CD4-positive, alpha-beta T cell treated with Interleukin-12 subunit alpha and Interleukin-12 subunit beta, for 1 hour (primary cell): ENCODE data around the gene CCDC158.
"Not testable (repeated sequence)": the region's sequence is repeated elsewhere in the genome, so short reads cannot be mapped to it uniquely, and the experiment has no call there.

ENCODE experiments used
- DNase-seq: peaks from one replicate; pipeline ENCODE4 v3.0.0-alpha.2; 2020

The CCDC158 gene

DNA sequence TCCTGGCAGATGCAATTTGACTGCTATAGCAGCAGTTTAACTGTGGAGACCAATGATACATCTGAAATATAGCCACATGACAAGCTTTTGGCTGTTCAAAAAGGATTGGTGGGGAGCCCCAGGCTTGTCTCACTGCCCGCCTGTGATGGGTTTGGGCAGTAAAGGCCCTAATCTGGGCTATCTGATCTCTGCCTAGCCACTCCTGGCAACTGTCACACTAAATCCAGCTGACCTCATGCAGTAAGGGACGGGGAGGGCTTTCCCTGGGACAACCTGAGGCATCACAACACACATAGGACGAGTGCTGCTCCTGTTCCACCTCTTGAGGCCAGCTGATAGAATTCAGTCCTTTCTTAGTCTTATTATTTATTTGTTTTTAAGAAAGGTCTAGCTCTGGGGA, 56.2 kb downstream of the CCDC158 start:
- DNase-seq: no peak

DNA sequence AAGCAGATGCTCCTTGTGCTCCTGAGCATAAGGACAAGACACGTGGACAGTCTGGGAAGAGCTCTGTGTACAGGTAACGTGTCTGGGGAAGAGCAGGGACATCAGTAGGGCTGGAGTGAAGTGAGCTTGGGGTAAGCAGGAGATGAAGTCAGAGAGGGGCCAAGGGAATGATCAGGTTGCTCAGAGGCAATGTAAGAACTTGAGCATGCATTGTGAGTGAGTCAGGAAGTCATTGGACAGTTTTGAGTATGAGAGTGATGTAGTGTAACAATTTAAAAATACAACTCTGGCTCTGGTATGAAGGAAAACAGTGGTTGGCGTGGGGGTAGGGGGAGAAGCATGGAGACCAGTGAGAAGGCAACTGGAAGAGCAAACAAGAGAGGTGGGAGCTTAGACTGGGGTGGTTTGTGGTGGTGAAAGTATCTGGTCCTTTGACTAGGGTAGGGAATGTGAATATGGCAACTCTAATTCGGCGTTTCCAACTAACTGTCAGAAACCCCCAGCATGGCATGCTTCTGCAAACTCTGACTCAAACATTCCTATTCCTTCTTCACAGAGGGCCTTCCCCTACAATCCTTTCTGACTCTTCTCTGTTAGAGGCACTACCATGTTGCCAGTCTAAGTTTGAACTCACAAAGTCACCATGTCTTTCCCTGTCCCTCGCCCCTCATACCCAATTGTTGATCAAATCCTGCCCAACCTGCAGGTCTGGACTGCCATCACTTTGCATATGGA, 57.2 kb downstream of the CCDC158 start:
- no peak for DNase-seq

DNA sequence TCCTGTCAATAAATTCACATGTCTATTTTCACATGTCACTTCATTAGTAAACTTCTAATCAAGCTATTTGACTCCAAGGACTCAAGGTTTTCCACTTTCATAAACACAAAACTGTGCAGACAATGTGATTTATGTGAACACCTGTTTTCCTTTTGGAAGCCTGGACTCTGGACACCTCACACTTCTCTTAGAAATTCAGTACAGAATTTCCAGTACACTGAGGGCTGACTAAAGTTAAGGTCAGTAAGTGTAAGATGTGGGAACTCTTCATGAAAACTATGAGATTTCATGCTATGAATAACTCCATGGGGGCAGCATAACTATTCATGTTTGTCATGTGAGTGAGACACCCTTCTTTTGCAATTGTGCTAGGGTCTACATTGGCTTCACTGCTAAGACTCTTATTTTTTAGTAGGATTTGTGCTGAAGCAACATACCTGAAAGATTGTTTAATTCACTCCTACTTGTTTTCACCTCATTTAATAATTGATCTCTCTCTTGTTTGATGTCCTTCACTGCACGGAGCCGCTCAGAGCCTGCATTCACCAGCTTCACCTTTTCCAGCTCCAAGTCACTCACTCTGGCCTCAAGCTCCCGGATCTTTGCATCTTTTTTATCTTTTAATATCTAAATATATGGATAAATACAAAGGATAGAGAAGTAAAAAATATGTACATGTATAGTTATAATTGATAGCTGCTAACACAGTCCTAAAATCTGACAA, 59.1 kb downstream of the CCDC158 start:
- no peak for DNase-seq

DNA sequence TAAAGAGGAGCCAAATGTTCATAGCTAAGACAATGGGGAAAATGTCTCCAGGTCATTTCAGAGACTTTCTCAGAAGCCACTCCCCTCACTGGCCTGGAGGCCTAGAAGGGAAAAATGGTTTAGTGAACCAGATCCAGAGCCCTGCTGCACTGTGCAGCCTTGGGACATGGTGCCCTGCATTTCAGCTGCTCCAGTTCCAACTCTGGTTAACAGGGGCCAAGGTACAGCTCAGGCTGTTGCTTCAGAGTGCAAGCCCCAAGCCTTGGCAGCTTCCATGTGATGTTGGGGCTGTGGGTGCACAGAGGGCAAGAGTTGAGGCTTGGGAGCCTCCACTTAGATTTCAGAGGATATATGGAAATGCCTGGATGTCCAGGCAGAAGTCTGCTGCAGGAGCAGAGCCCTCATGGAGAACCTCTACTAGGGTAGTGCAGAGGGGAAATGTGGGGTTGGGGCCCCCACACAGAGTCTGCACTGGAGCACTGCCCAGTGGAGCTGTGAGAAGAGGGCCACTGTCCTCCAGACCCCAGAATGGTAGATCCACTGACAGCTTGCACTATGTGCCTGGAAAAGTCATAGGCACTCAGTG, 61.0 kb downstream of the CCDC158 start:
- not testable (repeated sequence) for DNase-seq

DNA sequence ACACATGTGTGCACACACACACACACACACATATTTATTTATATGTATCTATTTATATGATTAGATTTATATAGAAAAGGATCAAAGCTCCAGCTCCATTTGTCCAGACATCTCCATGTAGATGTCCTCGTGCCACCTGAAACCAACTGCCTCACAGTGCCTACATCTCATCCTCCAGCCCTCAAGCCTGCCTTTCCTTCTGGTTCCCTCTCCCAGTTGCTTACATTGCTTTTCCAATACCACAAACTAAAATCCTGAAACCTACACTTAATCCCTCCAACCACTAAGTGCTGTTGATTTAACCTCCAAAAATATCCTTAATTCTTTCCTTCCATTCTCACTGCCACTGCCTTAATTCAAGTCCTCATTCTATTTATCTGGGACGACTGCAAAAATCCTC, 63.0 kb downstream of the CCDC158 start:
- DNase-seq: no peak

DNA sequence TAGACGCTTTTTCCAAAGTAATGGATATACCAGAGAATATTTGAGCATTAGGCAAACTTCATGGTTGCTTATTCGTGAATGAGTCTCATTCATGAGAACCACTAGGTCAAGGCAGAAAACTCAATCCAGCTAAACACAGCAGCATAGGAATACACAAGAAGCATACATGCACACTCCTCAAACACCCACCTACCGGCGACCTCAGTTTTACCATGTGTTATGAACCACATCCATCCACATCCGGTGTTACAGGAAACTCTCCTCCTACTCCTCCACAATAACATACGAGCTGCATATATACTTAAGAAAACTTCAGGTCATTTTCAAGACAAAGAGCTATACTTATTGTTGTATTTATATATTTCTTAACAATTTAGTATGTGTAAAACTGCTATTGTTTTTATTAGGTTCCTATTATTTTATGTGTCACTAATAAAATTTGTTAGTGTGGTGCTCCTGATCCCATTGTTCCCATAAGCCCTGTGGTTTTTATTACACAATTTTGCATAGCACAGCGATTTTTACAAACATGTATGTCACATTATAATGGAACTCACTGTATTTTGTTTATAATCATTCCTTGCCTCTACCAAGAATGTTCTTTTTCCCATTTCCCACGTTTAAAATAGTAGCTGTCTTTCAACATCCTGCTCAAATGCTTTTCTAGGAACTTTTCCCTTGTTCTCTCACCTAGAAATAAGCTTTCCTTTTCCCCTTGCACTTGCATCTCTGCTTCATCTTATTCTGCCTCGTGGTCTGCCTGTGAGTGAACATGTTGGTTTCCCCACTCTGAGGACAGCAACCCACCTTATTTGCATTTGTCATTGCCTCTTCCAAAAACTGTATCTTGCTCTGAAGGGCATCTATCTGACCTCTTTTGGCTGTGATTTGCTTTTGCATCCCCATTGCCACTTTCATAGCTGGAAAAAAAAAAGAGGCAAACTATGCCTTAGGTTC, 66.1 kb downstream of the CCDC158 start:
- DNase-seq: peak; percentile 42

DNA sequence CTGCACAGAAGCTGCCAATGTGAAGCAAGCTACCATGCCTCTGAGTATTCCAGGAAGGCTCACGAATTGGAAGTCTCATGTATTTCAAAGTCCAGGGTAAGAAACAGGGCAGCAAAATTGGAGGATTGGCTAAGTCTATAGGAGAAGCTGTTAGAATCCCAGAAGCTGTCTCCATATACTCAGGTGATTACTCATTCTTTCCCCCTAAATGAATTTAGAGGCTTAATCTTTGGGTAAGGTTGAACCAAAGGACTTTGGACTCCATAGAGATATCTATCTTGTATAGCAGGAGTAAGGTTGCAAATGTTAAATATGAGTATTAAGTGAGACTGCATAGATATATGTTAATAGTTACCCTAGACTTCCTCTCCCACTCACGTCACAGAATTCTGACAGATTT, 78.1 kb downstream of the CCDC158 start:
- DNase-seq: no peak

DNA sequence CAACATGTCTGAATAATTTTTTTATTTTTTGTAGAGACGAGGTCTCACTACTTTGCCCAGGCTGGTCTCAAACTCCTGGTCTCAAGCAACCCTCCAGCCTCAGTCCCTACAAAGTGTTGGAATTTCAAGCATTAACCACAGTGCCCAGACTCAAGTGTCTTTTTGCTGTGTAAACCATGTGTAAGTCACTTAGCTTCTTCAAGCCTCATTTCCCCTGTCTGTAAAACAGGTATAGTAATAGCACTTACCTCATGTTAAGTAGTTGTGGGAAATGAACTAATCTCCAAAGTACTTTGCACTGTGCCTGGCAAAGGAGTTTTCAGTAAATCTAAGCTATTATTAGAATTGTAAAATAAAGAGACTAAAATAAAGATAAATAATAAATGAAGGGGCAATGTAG, 78.8 kb downstream of the CCDC158 start:
- no peak for DNase-seq

DNA sequence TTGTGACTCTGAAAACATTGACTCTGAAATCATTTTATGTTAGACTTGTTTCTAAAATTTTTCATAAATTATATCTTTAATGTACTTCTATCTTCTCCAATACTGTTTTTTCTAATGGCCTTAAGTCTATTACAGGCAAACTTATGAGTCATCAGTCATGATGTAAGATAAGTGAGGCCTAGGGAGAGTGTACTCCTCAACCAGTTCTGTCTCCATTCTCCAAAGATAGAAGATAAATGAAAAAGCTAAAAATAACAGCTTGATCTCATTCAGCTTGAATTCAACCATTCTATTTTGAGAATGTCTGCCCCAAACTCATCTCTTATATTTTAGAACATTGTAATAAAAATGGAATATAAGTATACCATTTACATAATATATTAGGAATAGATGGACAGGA, 79.9 kb downstream of the CCDC158 start:
- no peak for DNase-seq

DNA sequence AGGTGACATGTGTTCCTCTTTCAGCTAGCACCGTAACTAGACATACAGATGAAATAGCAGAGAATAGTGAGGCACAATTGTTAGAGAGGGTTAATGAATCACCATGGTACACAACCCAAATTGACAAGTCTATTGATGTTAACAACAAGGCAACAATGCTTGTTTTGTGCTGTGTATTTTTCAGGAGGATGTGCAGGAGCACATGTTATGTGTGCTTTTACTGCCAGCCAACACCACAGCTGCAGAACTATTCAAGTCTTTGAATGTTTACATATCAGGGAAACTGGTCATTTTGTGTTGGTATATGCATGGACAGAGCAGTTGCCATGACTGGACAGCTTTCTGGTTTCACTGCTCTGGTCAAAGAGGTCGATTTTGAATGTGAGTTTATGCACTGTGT, 81.6 kb downstream of the CCDC158 start:
- DNase-seq: no peak

DNA sequence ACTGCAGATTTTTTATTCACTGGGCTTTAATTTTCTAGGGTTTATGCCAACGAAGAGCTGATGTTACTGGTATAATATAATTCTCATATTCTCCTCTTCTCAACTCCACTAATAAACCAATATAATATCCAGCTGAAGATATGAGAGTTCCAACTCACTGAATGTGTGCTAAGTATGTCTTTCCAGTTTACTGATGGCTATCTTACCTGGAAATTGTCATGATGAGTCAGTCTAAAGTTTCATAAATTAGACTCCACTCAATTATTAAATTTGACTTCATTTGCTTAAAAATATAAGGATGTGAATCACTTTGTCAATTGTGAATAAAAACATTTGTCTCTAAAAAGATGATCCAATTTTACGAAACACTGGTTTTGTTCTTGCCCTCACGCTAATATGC, 86.1 kb downstream of the CCDC158 start:
- DNase-seq: no peak

DNA sequence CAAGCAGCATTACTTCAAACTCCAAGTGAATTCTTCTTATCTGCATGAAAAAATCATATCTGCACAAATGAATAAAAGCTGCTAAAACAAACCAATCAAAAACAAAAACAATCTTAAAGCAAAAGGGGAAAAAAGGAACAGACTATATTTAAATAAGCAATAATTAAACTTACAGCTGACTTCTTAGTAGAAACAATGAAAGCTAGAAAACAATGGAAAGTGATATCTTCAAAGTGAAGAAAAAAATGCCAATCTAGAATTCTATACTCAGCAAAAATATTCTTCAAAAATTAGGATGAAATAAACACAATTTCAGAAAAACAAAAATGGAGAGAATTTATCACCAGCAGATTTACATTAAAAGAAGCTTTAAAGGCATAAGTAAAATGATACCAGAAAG, 94.4 kb downstream of the CCDC158 start:
- DNase-seq: no peak

DNA sequence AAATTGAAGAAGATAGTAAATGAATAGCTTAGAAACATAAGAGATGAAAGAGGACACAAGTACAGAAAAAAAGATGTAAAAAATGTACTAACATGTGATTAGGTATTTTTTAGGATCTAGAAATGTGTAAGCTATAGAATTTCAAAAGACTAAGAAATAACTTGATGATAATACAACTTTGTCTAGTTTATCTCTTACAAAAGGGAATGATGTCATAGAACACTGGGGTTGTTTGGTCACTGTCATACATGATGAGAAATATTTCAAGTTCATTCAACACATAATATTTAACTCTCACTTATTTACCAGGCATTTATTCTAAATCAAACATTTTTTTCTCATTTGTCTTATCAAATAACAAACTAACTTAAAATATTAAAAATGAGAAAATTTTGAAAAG, 95.9 kb downstream of the CCDC158 start:
- no peak for DNase-seq

DNA sequence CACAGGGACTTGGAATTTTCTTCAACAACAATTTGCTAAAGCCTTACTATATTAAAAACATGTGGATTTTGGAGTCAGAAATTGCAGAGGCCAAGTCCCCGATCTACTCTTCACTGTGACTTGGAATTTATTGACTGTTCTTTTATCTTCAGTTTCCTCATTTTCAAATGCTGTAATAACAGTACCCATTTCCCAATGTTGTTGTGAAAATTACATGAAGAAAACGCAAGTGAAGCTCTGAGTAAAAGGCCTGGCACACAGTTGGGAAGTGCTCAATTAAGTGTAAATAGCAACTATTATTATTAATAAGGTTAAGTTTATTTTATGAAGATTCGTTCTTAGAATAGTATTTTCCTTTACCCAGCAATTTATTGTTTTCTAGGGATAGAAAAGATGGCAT, 98.7 kb downstream of the CCDC158 start:
- no peak for DNase-seq

DNA sequence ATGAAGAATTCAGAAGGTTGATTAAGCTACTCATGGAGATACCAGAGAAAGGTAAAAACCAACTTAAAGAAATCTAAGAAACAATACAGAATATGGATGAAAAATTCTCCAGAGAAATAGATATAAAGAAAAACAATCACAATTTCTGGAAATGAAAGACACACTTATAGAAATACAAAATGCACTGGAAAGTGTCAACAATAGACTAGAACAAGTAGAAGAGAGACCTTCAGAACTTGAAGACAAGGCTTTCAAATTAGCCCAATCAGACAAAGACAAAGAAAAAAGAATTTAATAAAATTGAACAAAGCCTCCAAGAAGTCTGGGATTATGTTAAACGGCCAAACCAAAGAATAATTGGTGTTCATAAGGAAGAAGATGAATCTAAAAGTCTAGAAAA, 104.8 kb downstream of the CCDC158 start:
- DNase-seq: no peak

DNA sequence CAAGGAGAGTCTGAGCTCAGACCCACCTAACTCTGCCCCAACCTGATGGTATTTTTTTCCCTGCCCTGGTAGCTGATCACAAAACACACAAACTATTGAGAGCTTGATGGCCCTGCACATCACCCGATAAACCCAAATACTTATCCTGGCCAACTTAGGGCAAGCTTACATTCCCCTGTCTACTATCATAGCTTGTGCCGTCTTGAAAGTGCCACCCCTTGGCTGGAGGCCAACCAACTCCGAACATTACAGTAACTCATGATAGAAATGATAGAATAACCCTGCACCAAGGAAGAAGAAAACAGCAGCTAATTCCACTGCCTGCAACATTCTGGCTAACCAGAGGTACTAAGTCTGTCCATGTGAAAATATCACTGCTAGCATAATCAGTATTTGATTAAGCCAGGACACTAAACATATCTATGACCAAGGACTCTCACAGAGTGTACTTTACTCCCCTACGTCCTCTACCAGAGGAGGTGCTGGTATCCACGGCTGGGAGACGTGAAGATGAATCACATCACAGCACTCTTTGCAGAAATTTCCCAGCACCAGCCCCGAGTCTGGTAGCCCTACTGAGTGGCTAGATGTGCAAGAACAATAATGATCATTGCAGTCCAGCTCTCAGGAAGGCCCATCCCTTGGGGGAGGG, 105.5 kb downstream of the CCDC158 start:
- no peak for DNase-seq

DNA sequence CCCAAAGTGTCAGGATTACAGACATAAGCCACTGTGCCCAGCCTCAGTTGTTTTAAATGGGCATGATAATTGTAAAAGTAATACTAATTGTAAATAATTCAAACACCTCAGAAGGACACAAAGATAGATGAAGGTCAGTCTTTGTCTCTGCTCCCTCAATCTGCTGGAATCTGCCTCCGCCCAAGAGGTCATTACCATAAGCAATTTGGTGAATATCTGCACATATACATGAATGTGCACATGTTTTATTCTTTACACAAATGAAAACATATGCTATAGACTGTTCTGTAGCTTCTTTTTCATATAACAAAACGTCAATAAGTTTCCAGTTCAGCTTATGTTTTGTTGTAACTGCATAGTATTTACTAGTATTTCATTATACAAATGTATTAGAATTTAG, 107.4 kb downstream of the CCDC158 start:
- no peak for DNase-seq

DNA sequence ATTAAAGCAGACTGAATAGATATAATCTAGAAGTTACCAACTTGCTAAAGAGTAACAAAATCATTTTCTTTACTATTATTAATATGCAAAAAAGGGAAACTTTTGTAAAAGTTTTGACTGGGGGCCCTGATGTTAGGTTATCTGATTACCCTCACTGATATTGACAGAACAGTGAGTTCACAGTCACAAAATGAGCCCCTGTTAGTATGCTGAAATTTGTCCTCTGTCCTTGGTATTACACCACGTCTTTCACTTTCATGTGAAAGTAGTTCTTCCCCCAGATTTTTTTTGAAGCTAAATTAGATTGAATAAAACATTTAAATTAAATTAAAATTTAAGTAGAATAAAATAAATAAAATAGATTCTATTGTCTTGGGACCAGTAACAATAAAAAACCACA, 108.5 kb downstream of the CCDC158 start:
- no peak for DNase-seq

DNA sequence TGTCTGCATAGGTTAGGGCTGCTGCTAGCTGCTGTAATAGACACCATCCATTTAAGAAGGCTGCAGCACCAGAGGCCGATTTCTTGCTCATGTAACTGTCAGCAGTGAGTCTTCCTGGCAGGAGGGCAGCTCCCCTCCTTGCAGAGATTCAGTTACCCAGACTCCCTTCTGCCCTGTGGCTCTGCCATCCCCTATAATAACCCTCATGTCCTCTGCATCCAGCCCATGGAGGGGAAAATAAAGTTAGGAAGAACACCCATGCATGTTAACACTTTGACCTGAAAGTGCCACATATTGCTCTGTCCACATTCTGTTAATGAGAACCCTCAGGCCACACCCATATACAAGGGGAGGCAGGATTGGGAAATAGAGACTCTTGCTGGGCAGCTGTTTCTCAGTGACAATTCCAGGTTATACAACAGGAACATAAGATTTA, 109.0 kb downstream of the CCDC158 start:
- DNase-seq: no peak

DNA sequence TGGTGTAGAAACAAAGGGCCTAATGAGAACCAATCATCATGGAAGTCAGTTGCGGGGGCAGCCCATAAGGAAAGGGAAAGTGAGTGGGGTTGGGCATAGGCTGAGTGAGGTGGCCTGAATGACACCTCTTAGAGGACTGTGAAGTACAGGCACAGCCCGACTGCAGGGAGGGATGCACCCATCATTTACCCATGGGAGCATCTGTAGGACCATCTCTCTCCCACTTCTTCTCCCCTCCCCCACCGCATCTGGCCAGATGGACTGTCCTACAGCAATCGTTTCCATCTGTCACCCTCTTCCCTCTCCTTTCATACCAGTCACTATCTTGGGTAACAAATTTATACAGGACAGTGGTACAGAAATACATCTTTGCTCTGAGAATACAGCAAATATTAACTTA, 110.3 kb downstream of the CCDC158 start:
- DNase-seq: no peak

DNA sequence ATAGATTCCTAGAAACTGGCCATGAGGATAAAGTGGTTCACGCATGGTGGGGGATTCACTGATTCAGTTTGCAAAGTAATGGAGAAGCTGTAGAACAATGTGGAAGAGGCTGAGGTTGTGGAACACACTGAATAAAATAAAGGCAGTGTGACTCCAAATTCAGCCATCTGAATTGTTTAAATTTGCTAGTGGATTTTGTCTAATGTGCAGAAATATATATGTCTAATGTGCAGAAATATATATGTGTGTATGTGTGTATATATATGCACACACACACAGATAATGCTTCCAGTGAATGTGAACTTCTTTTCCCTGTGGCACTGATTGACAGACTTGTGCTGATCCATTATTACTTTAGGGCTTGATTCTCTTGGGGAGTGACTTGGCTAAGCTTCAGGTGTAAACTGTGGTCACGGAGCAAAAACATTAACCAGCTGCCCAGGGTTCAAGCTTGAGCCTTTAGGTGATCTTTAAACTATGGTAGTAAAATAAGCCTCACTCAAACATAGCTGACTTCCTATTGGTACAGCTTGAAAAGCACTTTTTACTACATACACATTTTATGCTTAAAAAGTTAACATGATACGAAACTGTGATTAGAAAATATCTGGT, 110.9 kb downstream of the CCDC158 start:
- DNase-seq: no peak

DNA sequence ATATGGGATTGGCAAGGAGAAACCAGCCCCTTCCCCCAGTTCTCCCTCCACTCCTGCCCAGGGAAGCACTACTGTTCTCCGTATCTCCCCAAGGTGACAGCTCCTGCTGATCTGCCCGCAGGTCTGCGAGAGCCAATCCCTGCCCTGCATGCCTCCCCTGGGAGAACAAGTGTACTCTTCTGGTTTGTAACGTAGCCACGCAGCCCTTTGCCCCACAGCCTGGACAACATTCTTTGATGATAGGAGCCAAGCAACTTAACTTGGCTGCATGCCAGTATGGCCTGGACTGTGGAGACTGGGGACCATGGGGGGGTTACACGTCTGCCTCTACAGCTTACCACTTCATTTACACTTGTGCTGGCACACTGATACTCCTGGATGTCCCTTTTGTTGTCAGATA, 112.4 kb downstream of the CCDC158 start:
- no peak for DNase-seq
